ENCODE measurements around the gene SRCAP.

SRCAP gene

DNA sequence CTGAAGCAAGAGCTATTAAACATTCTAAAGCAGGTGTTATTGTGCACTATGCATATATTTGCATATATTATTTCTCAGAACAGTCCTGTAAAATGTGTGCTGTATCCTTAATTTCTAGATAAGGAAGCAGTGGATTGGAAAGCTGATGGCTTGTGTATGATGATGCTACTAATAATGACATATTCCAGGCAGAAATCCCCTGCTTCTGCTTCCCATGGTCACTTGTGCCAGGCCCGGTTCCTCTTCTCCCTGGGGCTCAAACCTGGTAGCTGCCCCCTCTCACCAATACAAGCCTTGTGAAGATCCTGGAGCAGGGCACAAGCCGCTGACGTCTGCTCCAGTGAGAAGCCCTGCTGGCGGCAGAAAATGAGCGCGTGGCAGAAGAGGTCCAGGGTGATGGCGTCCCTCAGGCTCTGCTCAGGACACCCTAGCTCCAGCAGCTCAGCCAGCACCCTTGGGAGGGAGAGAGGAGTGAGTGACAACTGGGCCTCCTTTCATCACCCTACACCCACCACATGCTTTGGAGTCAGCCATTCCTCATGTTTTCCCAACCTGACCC, 61.1 kb downstream of the SRCAP start:
- peak; percentile 23 for DNase-seq

- DNase-seq: no peak
These were observed 61.8 kb downstream of the SRCAP start for GRCh38 chr16:30760577-30761426.

DNA sequence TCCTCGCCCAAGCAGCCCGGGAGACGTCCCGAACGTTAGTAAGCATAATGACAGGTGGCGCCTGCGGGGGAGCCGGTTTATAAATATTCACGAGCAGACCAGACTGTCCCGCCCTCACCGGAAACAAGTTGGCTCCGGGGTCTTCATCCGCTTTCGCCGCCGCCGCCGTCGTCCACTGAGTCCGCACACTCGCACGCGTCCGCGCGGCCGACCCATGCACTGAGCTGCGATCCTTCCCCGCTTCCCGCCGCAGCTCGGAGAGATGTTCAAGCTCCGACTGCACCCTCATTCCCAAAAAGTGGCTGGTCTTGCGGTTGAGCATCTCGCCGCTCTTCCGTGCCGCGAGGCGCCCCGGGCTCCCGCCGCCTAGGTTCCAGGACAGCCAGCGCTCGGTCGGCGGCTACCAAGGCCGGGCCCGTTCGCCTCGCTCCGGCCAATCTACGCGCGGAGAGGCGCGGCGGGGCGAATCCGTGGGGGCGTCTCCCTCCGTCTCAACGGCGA, 62.5 kb downstream of the SRCAP start:
- DNase-seq: peak; percentile 59

DNA sequence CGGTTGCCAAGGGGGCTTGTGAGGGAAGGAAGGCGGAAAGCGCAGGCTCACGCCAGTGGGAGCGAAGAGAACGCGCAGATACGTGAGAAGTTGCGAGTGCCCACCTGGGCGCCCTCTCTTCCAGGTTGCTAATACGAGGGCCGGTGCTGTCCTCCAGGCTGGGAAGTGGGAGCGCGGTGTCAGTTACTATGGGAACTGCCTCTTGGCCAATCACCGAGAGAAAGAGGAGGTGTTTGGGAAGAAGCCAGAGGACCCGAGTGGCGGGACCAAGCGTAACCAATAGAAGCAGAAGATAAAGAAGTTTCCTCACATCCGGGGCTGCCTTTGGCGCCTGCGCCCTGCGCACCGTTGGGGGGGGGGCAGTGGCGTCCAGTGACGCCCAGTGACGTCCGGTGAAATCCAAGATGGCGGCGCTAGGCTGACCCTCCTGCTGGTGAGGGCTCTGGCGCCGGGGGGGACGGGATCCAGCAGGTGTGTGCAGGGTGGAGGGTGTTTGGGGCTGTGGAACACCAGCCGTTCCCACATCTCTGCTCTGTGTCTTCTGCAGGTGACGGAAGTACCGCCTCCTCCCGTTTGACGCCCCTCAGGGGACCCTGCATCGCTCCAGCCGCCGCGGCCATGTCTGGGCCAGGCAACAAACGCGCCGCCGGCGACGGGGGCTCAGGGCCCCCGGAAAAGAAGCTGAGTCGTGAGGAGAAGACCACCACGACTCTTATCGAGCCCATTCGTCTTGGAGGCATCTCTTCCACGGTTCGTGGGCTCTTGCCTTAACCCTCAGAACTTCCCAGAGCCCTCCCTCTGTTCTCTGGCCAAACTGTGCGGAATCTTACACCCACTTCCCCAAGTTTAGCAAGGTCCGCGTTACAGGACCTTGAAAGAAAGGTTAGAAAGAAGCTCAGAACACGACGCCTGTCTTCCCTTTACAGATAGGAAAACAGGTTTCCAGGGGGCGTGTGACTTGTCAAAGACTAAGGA, 63.2 kb downstream of the SRCAP start, which contains the start of the genes CFAP119 and RNF40:
CFAP119 (minus strand) TSS at position 135 of the 975 bp plus-strand sequence. CDS start 314 bp downstream, outside the sequence.
RNF40 (plus strand) TSS at position 395 of the 975 bp plus-strand sequence; CDS start at position 619, 224 bp downstream.
- peak; percentile 99 for DNase-seq

DNA sequence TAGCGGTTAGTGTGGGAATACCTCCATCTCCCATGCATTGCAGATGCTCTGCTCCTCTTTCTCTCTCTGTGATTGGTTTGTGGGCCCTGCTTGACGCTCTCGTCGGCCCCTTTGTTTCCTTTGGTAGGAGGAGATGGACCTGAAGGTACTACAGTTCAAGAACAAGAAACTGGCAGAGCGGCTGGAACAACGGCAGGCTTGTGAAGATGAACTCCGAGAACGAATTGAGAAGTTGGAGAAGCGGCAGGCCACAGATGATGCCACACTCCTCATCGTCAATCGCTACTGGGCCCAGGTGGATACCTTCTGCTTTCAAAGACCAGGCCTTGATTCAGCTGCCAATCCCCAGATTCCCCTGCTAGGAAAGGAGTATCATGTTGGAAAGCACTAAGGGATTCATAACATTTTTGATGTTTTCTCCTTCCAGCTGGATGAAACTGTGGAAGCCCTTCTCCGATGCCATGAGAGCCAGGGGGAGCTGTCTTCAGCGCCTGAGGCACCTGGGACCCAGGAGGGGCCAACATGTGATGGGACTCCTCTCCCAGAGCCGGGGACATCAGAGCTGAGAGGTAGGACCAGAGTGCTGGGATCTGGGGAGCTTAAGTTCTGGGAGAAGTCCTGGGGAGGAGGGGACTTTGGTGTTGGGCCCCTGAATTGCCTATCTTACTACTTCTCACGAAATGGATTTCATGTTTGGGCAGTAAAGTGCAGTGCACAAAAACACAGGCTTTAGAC, 64.2 kb downstream of the SRCAP start:
- DNase-seq: peak; percentile 26

DNA sequence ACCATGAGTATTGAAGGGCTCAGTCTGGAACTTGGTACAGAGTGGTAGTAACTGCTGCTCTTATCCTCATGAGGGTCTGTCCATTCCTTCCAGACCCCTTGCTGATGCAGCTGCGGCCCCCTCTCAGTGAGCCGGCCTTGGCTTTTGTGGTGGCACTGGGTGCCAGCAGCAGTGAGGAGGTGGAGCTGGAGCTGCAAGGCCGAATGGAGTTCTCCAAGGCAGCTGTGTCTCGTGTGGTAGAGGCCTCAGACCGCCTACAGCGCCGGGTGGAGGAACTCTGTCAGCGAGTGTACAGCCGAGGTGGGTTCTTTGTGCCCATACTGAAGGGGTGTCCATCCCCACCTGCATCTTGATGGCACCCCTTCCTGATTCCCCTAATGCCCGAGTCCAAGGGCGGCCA, 65.1 kb downstream of the SRCAP start:
- peak; percentile 24 for DNase-seq

DNA sequence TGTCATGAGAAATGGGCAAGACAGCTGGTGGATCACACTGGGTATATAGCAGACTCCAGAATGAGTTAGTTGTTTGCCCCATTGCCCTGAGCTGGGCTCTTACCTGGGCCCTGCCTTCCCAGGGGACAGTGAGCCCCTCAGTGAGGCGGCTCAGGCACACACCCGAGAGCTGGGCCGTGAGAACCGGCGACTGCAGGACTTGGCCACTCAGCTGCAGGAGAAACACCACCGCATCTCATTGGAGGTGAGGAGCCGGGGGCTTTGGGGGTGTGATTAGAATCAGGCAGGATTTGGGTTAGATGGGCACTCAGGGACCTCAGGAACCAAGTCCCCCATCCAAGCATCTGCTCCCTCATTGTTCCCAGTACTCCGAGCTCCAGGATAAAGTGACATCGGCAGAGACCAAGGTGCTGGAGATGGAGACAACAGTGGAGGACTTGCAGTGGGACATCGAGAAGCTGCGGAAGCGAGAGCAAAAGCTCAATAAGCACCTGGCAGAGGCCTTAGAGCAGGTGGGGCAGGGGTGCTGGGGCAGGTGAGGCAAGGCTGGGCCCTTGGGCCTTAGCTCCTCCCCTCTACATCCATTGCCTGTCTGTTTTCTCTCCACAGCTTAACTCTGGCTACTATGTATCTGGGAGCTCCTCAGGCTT, 66.0 kb downstream of the SRCAP start:
- peak; percentile 18 for DNase-seq

DNA sequence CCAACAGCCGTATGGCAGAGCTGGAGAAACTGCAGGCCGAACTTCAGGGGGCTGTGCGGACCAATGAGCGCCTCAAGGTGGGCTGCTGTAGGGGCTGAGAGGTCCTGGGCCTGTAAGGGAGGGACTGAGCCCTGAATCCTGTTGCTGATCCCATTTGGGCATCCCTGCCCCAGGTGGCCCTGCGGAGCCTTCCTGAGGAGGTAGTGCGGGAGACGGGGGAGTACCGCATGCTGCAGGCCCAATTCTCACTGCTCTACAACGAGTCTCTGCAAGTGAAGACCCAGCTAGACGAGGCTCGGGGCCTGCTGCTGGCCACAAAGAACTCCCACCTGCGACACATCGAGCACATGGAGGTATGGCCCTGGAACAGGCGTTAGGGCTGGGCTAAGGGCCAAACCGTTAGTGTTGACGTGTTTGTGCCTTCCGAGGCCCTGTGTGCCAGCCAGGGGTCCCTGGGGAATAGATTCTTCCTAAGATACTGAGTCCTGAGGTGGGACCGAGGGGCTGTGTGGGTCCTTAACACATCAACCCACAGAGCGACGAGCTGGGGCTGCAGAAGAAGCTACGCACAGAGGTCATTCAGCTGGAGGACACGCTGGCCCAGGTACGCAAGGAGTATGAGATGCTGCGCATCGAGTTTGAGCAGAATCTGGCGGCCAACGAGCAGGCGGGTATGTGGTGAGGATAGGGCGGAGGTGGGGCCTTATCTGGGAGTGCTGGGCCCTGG, 67.4 kb downstream of the SRCAP start:
- DNase-seq: peak; percentile 26

DNA sequence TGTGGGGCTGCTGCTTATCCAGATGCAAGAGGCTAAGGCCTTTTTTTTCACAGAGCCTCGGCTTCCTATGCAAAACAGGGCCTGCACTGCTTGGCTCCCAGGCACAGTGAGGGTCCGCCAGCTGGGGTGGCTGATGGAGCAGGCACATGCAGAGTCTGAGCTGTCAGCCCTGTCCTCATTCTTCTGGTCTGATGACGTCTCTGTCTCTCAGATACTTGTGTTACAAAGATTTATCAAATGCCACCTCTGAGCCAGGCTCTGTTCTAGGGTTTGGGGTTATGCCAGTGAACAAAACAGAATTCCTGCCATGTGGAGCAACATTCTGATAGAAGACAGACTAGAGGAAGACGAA, 67.9 kb downstream of the SRCAP start:
- no peak for DNase-seq

- no peak for DNase-seq
These were observed 68.9 kb downstream of the SRCAP start for GRCh38 chr16:30767767-30768465.

GRCh38 chr16:30768583-30769181, 69.7 kb downstream of the SRCAP start:
- no peak for DNase-seq

GRCh38 chr16:30769379-30770089, 70.6 kb downstream of the SRCAP start:
- DNase-seq: no peak

- no peak for DNase-seq
These were observed 72.8 kb downstream of the SRCAP start for GRCh38 chr16:30771726-30772125.

DNA sequence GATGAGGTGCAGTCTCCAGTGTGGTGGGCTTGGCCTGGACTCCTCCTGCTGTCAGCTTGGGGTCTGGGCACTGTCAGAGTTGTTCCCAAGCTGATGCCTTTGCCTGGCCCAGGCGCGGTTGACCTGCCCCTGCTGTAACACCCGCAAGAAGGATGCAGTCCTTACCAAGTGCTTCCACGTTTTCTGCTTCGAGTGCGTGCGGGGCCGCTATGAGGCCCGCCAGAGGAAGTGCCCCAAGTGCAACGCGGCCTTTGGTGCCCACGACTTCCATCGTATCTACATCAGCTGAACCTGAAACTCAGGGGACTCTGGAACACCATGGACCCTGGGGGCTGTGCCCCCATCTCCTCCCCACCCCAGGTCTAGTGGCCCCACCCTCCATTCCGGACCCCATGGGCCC, 74.9 kb downstream of the SRCAP start:
- no peak for DNase-seq

DNA sequence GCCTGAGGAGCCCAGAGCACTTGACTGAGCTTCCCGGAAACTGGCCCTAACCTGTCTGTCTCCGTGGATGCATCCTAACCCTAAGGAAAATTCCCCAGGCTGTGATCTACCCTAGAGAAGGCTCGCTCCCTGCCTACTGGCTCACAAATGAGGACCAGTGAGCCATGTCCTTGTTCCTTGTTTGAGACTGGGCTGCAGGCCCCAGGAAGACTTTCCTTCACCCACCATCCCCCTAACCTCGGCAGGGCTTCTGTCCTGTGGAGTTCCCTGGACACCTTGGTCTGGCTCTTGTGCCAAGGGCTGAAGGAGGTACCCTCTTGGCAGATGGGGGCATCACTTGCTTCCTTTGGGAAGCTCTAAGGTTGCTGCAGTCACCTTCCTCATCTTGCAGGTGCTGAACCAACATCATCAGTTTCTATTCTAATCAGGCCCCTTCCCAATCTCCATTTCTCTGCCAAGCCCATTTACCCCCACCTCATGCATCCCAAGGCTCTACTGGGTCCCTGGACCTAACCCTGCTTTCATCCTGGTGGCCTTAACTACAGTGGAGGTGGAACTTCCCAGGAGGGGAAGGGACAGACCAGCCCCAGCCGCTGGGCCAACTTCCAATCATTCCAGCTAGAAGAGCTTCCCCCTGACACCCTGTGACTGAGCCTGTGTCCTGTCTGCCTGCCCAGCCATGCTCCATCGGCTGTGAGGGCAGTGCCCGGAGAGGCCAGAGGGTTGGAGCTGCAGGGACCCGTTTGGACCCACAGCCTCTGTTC, 75.6 kb downstream of the SRCAP start:
- no peak for DNase-seq

DNA sequence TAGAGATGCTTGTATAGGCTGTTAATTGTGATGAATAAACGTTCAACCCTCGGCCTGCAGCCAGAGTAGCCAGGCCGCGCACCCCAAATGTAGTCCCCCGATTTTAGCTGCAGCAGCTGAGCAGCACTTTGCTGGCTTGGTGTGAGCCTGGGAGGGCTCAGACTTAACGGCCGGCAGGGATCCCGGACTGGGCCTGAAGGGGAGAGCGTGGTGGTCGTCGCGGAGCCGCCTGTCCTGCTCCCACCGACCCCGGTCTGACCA, 76.1 kb downstream of the SRCAP start:
- DNase-seq: no peak

DNA sequence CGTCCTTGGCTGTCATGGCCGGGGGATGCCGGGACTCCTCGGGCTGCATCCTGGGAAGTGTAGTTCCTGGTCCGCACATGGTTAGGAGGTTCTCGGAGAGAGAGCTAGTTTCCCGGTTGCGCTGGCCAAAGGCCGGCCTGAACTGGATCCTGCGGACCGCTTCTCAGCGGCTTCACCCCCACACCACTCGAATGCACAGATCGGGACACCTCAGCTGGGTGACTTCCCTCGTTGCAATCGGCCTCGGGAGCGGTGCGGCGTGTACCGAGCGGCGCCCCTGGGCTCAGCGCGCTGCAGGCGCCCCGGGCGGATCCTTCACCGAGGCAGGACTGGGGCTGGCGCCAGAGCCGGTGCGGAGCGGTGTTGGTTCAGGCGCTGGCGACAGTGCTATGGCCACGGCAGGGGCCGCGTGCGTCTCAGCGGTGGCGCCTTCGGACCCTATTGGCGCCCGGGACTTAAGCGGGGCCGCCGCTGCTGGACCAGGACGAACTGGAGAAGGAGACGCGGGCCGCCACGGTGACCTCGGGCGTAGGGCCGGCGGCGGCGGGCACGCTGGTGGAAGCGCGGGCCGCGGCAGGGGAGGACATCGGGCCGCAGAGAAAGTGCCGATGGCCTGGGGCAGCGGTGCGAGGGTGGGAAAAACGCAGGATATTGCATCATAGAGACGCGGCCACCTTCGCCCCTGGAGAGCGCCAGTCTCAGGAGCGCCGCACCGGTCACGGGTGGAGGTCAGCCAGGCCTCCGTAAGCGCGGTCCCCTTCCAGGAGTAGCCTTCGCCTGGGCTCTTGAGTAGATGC, 76.6 kb downstream of the SRCAP start:
- DNase-seq: peak; percentile 91
